Mesendoderm (in vitro differentiated cells): Measurements from ENCODE around the gene OPRD1.
A peak's percentile ranks its signal among the peaks of the same experiment; 100 is the strongest.

Source experiments
- DNase-seq: peaks from one replicate; pipeline ENCODE4 v3.0.0; 2013
- H2AK5ac ChIP-seq: 2 replicates; pipeline ENCODE4 v1.6.1; 2013; ENCODE audit warnings: low read length, inconsistent platforms
- H2BK120ac ChIP-seq: 2 replicates; pipeline ENCODE4 v1.6.1; 2013; ENCODE audit warnings: low read depth, mild to moderate bottlenecking, low read length, moderate library complexity, mixed read lengths
- H2BK15ac ChIP-seq: replicated peaks from 2 replicates; pipeline ENCODE4 v1.6.1; 2013; ENCODE audit warnings: low read depth, mild to moderate bottlenecking, moderate library complexity
- H2BK5ac ChIP-seq: 2 replicates; pipeline ENCODE4 v1.6.1; 2013; ENCODE audit warnings: low read length, inconsistent platforms
- H3K18ac ChIP-seq: 2 replicates; pipeline ENCODE4 v1.6.1; 2013; ENCODE audit warnings: mild to moderate bottlenecking, low read length, mixed read lengths
- H3K23ac ChIP-seq: one replicate; pipeline ENCODE4 v1.6.1; 2013; ENCODE audit warnings: low read length
- H3K27ac ChIP-seq: 2 replicates; pipeline ENCODE4 v1.5.1; 2013; ENCODE audit warnings: low read depth, mild to moderate bottlenecking, inconsistent platforms, low read length, moderate library complexity
- H3K27me3 ChIP-seq: 2 replicates; pipeline ENCODE4 v1.6.1; 2013; ENCODE audit warnings: low read length, control low read depth, mild to moderate bottlenecking, inconsistent platforms; ENCODE audit not compliant: insufficient read depth, poor library complexity
- H3K36me3 ChIP-seq: 2 replicates; pipeline ENCODE4 v1.6.1; 2013; ENCODE audit warnings: low read length, inconsistent platforms; ENCODE audit not compliant: control insufficient read depth, insufficient read depth
- H3K4ac ChIP-seq: one replicate; pipeline ENCODE4 v1.6.1; 2013; ENCODE audit warnings: low read depth, mild to moderate bottlenecking, low read length, moderate library complexity
- H3K4me1 ChIP-seq: 2 replicates; pipeline ENCODE4 v1.6.1; 2013; ENCODE audit warnings: low read depth, low read length, inconsistent platforms; ENCODE audit not compliant: control insufficient read depth
- H3K4me2 ChIP-seq: 2 replicates; pipeline ENCODE4 v1.6.1; 2013; ENCODE audit warnings: low read length
- H3K4me3 ChIP-seq: 2 replicates; pipeline ENCODE4 v1.5.1; 2013; ENCODE audit warnings: mild to moderate bottlenecking, low read length
- H3K56ac ChIP-seq: one replicate; pipeline ENCODE4 v1.6.1; 2013; ENCODE audit warnings: low read length
- H3K79me1 ChIP-seq: 2 replicates; pipeline ENCODE4 v1.6.1; 2013; ENCODE audit warnings: low read length, inconsistent platforms
- H3K79me2 ChIP-seq: 2 replicates; pipeline ENCODE4 v1.6.1; 2013; ENCODE audit warnings: mild to moderate bottlenecking, low read length; ENCODE audit not compliant: control insufficient read depth, insufficient read depth
- H3K9ac ChIP-seq: 2 replicates; pipeline ENCODE4 v1.6.1; 2013; ENCODE audit warnings: low read length, inconsistent platforms
- H4K5ac ChIP-seq: one replicate; pipeline ENCODE4 v1.6.1; 2013; ENCODE audit warnings: low read length
- H4K8ac ChIP-seq: one replicate; pipeline ENCODE4 v1.6.1; 2013; ENCODE audit warnings: low read depth, mild to moderate bottlenecking, control low read depth, low read length, moderate library complexity
- WGBS: extraction: QIAGEN DNeasy Blood & Tissue Kit; methylation state at CpG from one replicate; pipeline ENCODE4 v1.1.7; 2013; ENCODE audit warnings: low lambda C conversion rate, missing lambda C conversion rate; ENCODE audit not compliant: insufficient coverage; ENCODE audit errors: extremely low coverage; 5-methylcytosine and 5-hydroxymethylcytosine counted together

The OPRD1 gene

DNA sequence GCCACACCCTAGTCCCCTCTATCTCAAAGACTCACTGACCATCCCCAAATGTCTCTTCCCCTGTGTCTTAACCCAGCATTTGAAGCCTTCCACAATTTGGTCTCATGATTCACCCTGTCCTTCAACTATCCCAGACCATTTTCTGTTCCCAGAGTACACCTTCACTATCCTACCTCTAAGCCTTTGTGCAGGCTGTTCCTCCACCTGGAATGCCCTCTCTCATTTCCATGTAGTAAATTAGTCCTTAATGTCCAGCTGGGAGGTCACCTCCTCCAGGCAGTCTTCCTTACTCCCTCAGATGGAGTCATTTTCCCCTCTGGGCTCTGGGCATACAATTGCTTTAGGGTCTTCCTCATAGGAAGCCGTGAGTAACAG lies 71.3 kb downstream of the OPRD1 start:
- Histone ChIP-seq H3K79me2 (no peaks in the 10 kb centered on the region), H3K23ac (no peak overlapping the region), H4K8ac (no peak overlapping the region), H3K56ac (no peak overlapping the region), H2BK5ac (no peak overlapping the region), H4K5ac (no peak overlapping the region), H3K4me3 (no peak overlapping the region), H3K4ac (no peak overlapping the region), H3K27me3 (no peaks in the 10 kb centered on the region), H3K79me1 (no peaks in the 10 kb centered on the region), H3K4me1 (peaks cover 13% of the 10 kb centered on the region), H2BK15ac (no peak overlapping the region), H3K9ac (no peak overlapping the region), H3K27ac (peak overlapping the region; percentile 29), H2BK120ac (no peak overlapping the region), H3K36me3 (no peaks in the 10 kb centered on the region), H2AK5ac (no peak overlapping the region), H3K18ac (no peak overlapping the region), H3K4me2 (no peak overlapping the region)
- DNase-seq = no peak
- WGBS = no CpG with 5 or more reads among the region's 1 CpG

DNA sequence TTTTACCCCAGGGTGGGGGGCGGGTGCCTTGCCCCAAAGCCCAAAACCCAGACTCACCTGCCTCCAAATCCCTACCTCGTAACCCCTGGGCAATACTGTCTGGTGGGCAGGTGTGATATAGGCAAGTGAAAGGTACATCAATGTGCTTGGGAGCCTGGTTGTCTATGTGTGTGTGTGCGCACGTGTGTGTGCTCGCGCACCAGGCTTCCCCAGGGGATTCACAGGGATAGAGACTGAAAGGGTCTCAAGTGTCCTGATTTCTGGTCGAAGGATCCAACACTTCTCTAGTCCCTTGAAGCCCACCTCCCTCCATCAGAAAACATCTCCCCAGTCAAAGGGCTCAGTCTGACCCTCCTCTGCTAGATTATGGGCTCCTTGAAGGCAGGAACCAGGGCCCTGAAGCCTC lies 73.5 kb downstream of the OPRD1 start:
- H3K9ac ChIP-seq = no peak overlapping the region
- H3K4me3 ChIP-seq = no peak overlapping the region
- H2AK5ac ChIP-seq = peak overlapping the region; percentile 11
- peaks cover 13% of the 10 kb centered on the region for H3K4me1 ChIP-seq
- no peak overlapping the region for H2BK15ac ChIP-seq
- H4K8ac ChIP-seq = no peak overlapping the region
- H2BK120ac ChIP-seq = no peak overlapping the region
- H4K5ac ChIP-seq = no peak overlapping the region
- no peaks in the 10 kb centered on the region for H3K36me3 ChIP-seq
- DNase-seq = no peak
- no peak overlapping the region for H2BK5ac ChIP-seq
- H3K27me3 ChIP-seq = no peaks in the 10 kb centered on the region
- no peaks in the 10 kb centered on the region for H3K79me2 ChIP-seq
- WGBS = no CpG with 5 or more reads among the region's 7 CpGs
- H3K18ac ChIP-seq = no peak overlapping the region
- H3K4ac ChIP-seq = no peak overlapping the region
- H3K56ac ChIP-seq = no peak overlapping the region
- no peak overlapping the region for H3K27ac ChIP-seq
- H3K79me1 ChIP-seq = no peaks in the 10 kb centered on the region
- no peak overlapping the region for H3K4me2 ChIP-seq
- no peak overlapping the region for H3K23ac ChIP-seq

GRCh38 chr1:28885977-28886730 lies 74.2 kb downstream of the OPRD1 start:
- H3K79me1 ChIP-seq = no peaks in the 10 kb centered on the region
- H3K36me3 ChIP-seq = no peaks in the 10 kb centered on the region
- peak overlapping the region; percentile 8 for H3K56ac ChIP-seq
- no peak for DNase-seq
- H3K18ac ChIP-seq = no peak overlapping the region
- no peak overlapping the region for H3K4ac ChIP-seq
- WGBS = no CpG with 5 or more reads among the region's 17 CpGs
- no peaks in the 10 kb centered on the region for H3K27me3 ChIP-seq
- H2BK120ac ChIP-seq = no peak overlapping the region
- H3K23ac ChIP-seq = no peak overlapping the region
- H2BK15ac ChIP-seq = no peak overlapping the region
- H3K4me3 ChIP-seq = no peak overlapping the region
- no peak overlapping the region for H4K8ac ChIP-seq
- no peaks in the 10 kb centered on the region for H3K79me2 ChIP-seq
- no peak overlapping the region for H2AK5ac ChIP-seq
- H3K27ac ChIP-seq = no peak overlapping the region
- H3K4me2 ChIP-seq = peak overlapping the region; percentile 9
- H3K9ac ChIP-seq = no peak overlapping the region
- peaks cover 13% of the 10 kb centered on the region for H3K4me1 ChIP-seq
- no peak overlapping the region for H4K5ac ChIP-seq
- no peak overlapping the region for H2BK5ac ChIP-seq

- no peaks in the 10 kb centered on the region for H3K36me3 ChIP-seq
- no peak overlapping the region for H3K27ac ChIP-seq
- peaks cover 13% of the 10 kb centered on the region for H3K4me1 ChIP-seq
- H3K79me2 ChIP-seq = no peaks in the 10 kb centered on the region
- H3K18ac ChIP-seq = no peak overlapping the region
- peak overlapping the region; percentile 75 for H3K56ac ChIP-seq
- peak overlapping the region; percentile 62 for H3K9ac ChIP-seq
- H2AK5ac ChIP-seq = no peak overlapping the region
- H3K4ac ChIP-seq = no peak overlapping the region
- DNase-seq = peak; percentile 95
- H4K8ac ChIP-seq = no peak overlapping the region
- no peak overlapping the region for H2BK5ac ChIP-seq
- no peaks in the 10 kb centered on the region for H3K27me3 ChIP-seq
- no peak overlapping the region for H4K5ac ChIP-seq
- H3K4me3 ChIP-seq = peak overlapping the region; percentile 64
- H3K23ac ChIP-seq = peak overlapping the region; percentile 51
- no peak overlapping the region for H2BK120ac ChIP-seq
- no peak overlapping the region for H2BK15ac ChIP-seq
- WGBS = no CpG with 5 or more reads among the region's 43 CpGs
- H3K4me2 ChIP-seq = peak overlapping the region; percentile 47
- no peaks in the 10 kb centered on the region for H3K79me1 ChIP-seq
Observed at GRCh38 chr1:28886731-28887418, 74.9 kb downstream of the OPRD1 start.

DNA sequence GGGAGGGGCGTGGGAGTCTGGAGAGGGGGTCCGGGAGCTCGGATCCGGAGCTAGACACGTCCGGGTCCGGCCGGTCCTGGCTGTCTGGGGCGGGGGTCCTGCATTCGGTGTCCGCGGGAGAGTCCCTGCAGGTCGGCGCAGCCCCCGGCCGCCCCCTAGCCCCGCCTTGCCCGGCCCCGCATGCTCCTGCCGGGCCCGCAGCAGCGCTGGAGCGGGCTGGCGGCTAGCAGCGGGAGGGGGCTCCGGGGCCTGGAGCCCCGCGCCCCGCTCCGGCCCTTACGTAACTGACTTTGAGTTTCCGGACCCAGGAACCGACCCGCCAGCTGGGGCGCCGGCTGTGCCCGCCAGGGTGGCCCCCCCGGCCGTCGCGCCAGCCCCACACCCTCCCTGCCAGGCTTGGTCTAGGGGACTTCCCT lies 75.5 kb downstream of the OPRD1 start:
- peak overlapping the region; percentile 64 for H3K4me3 ChIP-seq
- no peak overlapping the region for H3K23ac ChIP-seq
- H4K5ac ChIP-seq = no peak overlapping the region
- no peak overlapping the region for H2BK5ac ChIP-seq
- no CpG with 5 or more reads among the region's 41 CpGs for WGBS
- no peak overlapping the region for H2BK120ac ChIP-seq
- no peak overlapping the region for H2BK15ac ChIP-seq
- peak overlapping the region; percentile 62 for H3K9ac ChIP-seq
- no peak overlapping the region for H3K18ac ChIP-seq
- no peak overlapping the region for H4K8ac ChIP-seq
- peak overlapping the region; percentile 75 for H3K56ac ChIP-seq
- no peaks in the 10 kb centered on the region for H3K36me3 ChIP-seq
- H3K27me3 ChIP-seq = no peaks in the 10 kb centered on the region
- H2AK5ac ChIP-seq = no peak overlapping the region
- no peaks in the 10 kb centered on the region for H3K79me1 ChIP-seq
- peak overlapping the region; percentile 47 for H3K4me2 ChIP-seq
- H3K4me1 ChIP-seq = peaks cover 13% of the 10 kb centered on the region
- H3K27ac ChIP-seq = no peak overlapping the region
- DNase-seq = no peak
- no peaks in the 10 kb centered on the region for H3K79me2 ChIP-seq
- no peak overlapping the region for H3K4ac ChIP-seq
